OCI-LY7 (cell line): ENCODE measurements around the gene LRRC23. TPM values are rescaled to one million over a fixed set of nuclear protein-coding genes. Genes with fewer than 3 reads are reported as not detected.

ENCODE experiments used
- BruUV-seq: library from RNA; stranded (reverse); fragments of 400-500 nt; replicated peaks from 2 replicates; lab custom pipeline; 2021; lab: Mats Ljungman, UMichigan
- CTCF ChIA-PET: fragments of 300-600 bp; sonication (Branson Sonifier 250); formaldehyde crosslinking; loops from one replicate; lab custom pipeline; 2022; ENCODE audit warnings: antibody characterized with exemption; ENCODE audit not compliant: unreplicated experiment; lab: Charles Lee
- POLR2A ChIA-PET: fragments of 300-600 bp; sonication (Branson Sonifier 250); formaldehyde crosslinking; loops from one replicate; lab custom pipeline; 2022; ENCODE audit warnings: antibody characterized with exemption; lab: Charles Lee
- DNase-seq: peaks from one replicate; pipeline ENCODE4 v3.0.0-alpha.2; 2015; ENCODE audit warnings: low spot score
- H2AFZ ChIP-seq: fragments of 200-600 bp; sonication (generic), shearing (Covaris generic); 2 replicates; pipeline ENCODE4 v1.6.1; 2014; ENCODE audit warnings: mild to moderate bottlenecking, antibody characterized with exemption, low read length, moderate library complexity
- H3K27ac ChIP-seq: fragments of 200-600 bp; sonication (generic); 2 replicates; pipeline ENCODE4 v1.5.1; 2014; ENCODE audit warnings: mixed run types, low read depth, mild to moderate bottlenecking, moderate library complexity, low read length, inconsistent platforms; ENCODE audit not compliant: poor library complexity, severe bottlenecking
- H3K36me3 ChIP-seq: fragments of 200-600 bp; sonication (generic); 2 replicates; pipeline ENCODE4 v1.6.1; 2014; ENCODE audit warnings: mild to moderate bottlenecking, antibody characterized with exemption, low read length, moderate library complexity, mixed read lengths; ENCODE audit not compliant: insufficient read depth
- H3K4me1 ChIP-seq: fragments of 200-600 bp; sonication (generic); 2 replicates; pipeline ENCODE4 v1.5.1; 2014; ENCODE audit warnings: mild to moderate bottlenecking, low read length; ENCODE audit not compliant: insufficient read depth, poor library complexity, severe bottlenecking
- H3K4me2 ChIP-seq: fragments of 200-600 bp; sonication (generic); 2 replicates; pipeline ENCODE4 v1.6.1; 2014; ENCODE audit warnings: mild to moderate bottlenecking, low read length
- H3K4me3 ChIP-seq: fragments of 200-600 bp; sonication (generic); 2 replicates; pipeline ENCODE4 v1.5.1; 2014; ENCODE audit warnings: mild to moderate bottlenecking, low read depth, low read length; ENCODE audit not compliant: poor library complexity, severe bottlenecking
- H3K79me2 ChIP-seq: fragments of 200-600 bp; sonication (generic); 2 replicates; pipeline ENCODE4 v1.6.1; 2016; ENCODE audit warnings: low read depth, mild to moderate bottlenecking, low read length, moderate library complexity, mixed read lengths; ENCODE audit not compliant: insufficient read depth
- H3K9me2 ChIP-seq: fragments of 200-600 bp; sonication (generic); 2 replicates; pipeline ENCODE4 v1.6.1; 2016; ENCODE audit warnings: mild to moderate bottlenecking, low read length, mixed read lengths; ENCODE audit not compliant: insufficient read depth
- H3K9me3 ChIP-seq: fragments of 200-600 bp; sonication (generic); 2 replicates; pipeline ENCODE4 v1.6.1; 2014; ENCODE audit warnings: mild to moderate bottlenecking, mixed run types, low read length, mixed read lengths
- H4K20me1 ChIP-seq: fragments of 200-600 bp; sonication (generic); 2 replicates; pipeline ENCODE4 v1.6.1; 2014; ENCODE audit warnings: mild to moderate bottlenecking, antibody characterized with exemption, low read length, moderate library complexity, mixed read lengths; ENCODE audit not compliant: insufficient read depth
- CTCF ChIP-seq: fragments of 200-600 bp; sonication (generic); conservative IDR thresholded peaks from 2 replicates; pipeline ENCODE4 v1.5.1; 2014; ENCODE audit warnings: mild to moderate bottlenecking, antibody characterized with exemption, low read length, moderate library complexity, mixed read lengths
- EZH2phosphoT487 ChIP-seq: fragments of 200-600 bp; sonication (generic); IDR thresholded peaks from 2 replicates; pipeline ENCODE4 v1.6.1; 2018; ENCODE audit warnings: low read depth, borderline replicate concordance, mild to moderate bottlenecking, mixed run types, antibody characterized with exemption, low read length, moderate library complexity, mixed read lengths
- intact Hi-C: fragments of 100-400 bp; cut with micrococcal nuclease; formaldehyde crosslinking; loops from one replicate; pipeline ENCODE4 v1.10.0; 2022; ENCODE audit not compliant: unreplicated experiment
- total RNA-seq, 2 experiments: library from RNA; depleted of rRNA in 1 of 2; stranded (reverse); fragments of >200 nt in 1 of 2; shearing (Covaris generic) in 1 of 2; gene quantifications; 2 replicates each; pipeline ENCODE4 v1.2.3, GENCODE V29; 2014 to 2022

Gene LRRC23
- total RNA-seq, 2 experiments from 2014 or later = 17.7 to 19.8 TPM

DNA sequence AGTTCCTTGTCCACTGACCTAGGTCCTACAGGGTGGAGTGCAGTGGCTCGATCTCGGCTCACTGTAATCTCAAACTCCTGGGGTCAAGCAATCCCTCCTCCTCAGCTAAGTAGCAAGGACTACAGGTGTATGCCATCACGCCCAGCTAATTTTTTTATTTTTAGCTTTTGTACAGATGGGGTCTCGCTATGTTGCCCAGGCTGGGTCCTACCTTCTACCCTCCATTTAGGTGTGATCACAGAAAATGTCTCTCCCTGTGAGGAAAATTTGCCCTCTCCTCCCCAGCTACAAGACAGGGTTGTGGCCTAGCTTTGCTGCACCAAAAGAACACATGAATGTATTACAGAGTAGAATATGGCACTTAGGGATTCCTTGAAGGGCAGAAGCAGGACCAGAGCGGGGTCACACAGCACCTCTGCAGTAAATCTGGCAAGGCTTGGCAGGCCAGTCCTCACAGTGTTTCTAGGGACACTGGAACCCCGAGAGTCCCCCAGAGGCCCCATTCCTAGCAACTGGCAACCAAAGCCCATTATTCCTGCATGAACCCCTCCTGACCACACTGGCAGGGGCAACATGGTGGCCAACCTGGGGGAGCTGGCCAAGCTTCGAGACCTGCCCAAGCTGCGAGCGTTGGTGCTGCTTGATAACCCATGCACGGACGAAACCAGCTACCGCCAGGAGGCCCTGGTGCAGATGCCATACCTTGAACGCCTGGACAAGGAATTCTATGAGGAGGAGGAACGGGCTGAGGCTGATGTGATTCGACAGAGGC, 7.7 kb downstream of the LRRC23 start:
- Histone ChIP-seq H3K9me3 (no peaks in the 10 kb centered on the region), H3K4me1 (peaks cover 30% of the 10 kb centered on the region), H3K36me3 (no peaks in the 10 kb centered on the region), H3K4me2 (no peak overlapping the region), H3K27ac (no peak overlapping the region), H2AFZ (no peak overlapping the region), H3K79me2 (no peaks in the 10 kb centered on the region), H3K4me3 (no peak overlapping the region), H4K20me1 (no peaks in the 10 kb centered on the region), H3K9me2 (no peaks in the 10 kb centered on the region)
- ChIA-PET CTCF (interaction anchor here (0.6 to 1.1 kb wide), 2 partner anchors 21 to 146 kb away, joined by 3 read pairs; no protein-coding TSS in a partner anchor), POLR2A (interaction anchor here (0.8 to 1.3 kb wide), 2 partner anchors 21 to 31 kb away, joined by 3 to 4 read pairs; partner anchors contain the start of genes C12orf57 and RNU7-1)
- TF ChIP-seq CTCF (no peak), EZH2phosphoT487 (no peak)
- no peak for DNase-seq
- intact Hi-C loops = no loop called here
- BruUV-seq = no TSS peak

DNA sequence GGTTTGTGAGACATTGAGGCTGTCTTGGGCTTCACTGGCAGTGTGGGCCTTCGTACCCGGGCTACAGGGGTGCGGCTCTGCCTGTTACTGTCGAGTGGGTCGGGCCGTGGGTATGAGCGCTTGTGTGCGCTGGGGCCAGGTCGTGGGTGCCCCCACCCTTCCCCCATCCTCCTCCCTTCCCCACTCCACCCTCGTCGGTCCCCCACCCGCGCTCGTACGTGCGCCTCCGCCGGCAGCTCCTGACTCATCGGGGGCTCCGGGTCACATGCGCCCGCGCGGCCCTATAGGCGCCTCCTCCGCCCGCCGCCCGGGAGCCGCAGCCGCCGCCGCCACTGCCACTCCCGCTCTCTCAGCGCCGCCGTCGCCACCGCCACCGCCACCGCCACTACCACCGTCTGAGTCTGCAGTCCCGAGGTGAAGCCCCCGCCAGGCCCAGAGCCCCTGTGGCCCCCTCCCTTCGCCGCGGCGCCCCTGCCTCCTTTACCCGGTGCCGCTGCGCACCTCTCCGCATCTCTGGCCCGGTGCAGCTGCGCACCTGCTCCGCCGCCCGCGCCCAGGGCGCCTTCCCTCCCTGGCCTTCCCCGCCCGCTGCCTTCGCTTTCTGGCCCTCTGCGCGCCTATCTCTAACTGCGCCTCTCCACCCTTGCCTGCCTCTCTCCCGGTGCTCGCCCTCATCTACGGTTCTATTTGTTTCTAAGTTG, 9.8 kb downstream of the LRRC23 start, which contains the start of gene ENO2:
ENO2 (plus strand) TSS at position 335 of the 701 bp plus-strand sequence. CDS start 1,253 bp downstream, outside the sequence.
- peaks cover under 1% of the 10 kb centered on the region; the same call in 1 of the 2 replicates for H3K36me3 ChIP-seq
- peaks cover 34% of the 10 kb centered on the region for H3K4me1 ChIP-seq
- intact Hi-C loops = loop anchor here (1.0 to 2.0 kb wide), 2 partner anchors 23 to 42 kb away; partner anchors contain the start of gene SPSB2
- H3K4me2 ChIP-seq = peak within 1 kb of the TSS; percentile 73
- POLR2A ChIA-PET = interaction anchor here (0.7 to 1.4 kb wide), 6 partner anchors 9 to 62 kb away, joined by 3 to 5 read pairs (median 4); partner anchors contain the start of genes C12orf57, RNU7-1 and USP5
- CTCF ChIA-PET = no interaction called here
- peak within 1 kb of the TSS; percentile 4 for H3K27ac ChIP-seq
- no peaks in the 10 kb centered on the region for H3K9me2 ChIP-seq
- no peaks in the 10 kb centered on the region for H3K9me3 ChIP-seq
- TF ChIP-seq CTCF (no peak), EZH2phosphoT487 (no peak)
- DNase-seq = peak; percentile 75
- no TSS peak for BruUV-seq
- H3K4me3 ChIP-seq = peak within 1 kb of the TSS; percentile 71
- no peaks in the 10 kb centered on the region for H3K79me2 ChIP-seq
- H4K20me1 ChIP-seq = no peaks in the 10 kb centered on the region
- peak within 1 kb of the TSS; percentile 80 for H2AFZ ChIP-seq
